C4-2B (cell line): ENCODE data around the gene HFE.

Experiments
- H3K27ac ChIP-seq: fragments of 450-650 bp; 2 replicates; pipeline ENCODE4 v1.5.1; 2017
- ZFX ChIP-seq: fragments of 450-650 bp; IDR thresholded peaks from 2 replicates; pipeline ENCODE4 v1.6.1; 2017
- TF ChIP-seq, protein P1 (sequence below): fragments of 450-650 bp; conservative IDR thresholded peaks from 2 replicates; pipeline ENCODE4 v1.5.1; 2017; ENCODE audit warnings: mild to moderate bottlenecking

HFE gene

DNA sequence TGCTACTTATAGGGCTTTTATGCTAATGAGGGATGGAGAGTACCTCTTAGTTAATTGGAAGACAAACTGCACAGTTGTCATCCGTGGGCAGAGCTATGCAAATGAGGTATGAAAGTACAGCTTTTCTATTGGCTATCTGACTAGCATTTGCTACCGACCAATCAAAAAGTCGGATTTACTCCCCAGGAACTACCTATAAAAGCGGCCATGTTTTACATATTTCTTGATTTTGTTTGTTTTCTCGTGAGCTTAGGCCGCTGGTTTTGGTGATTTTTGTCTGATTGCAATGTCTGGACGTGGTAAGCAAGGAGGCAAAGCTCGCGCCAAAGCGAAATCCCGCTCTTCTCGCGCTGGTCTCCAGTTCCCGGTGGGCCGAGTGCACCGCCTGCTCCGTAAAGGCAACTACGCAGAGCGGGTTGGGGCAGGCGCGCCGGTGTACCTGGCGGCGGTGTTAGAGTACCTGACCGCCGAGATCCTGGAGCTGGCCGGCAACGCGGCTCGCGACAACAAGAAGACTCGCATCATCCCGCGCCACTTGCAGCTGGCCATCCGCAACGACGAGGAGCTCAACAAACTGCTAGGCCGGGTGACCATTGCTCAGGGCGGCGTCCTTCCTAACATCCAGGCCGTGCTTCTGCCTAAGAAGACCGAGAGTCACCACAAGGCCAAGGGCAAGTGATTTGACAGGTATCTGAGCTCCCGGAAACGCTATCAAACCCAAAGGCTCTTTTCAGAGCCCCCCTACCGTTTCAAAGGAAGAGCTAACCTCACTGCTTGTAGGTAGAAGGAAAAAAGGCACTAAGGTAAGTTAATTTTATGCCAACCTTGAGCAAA is 36.9 kb downstream of the HFE start:
- H3K27ac ChIP-seq: peak overlapping the region; percentile 100
- TF ChIP-seq ZFX: peak; percentile 58
- TF ChIP-seq, protein P1, sequence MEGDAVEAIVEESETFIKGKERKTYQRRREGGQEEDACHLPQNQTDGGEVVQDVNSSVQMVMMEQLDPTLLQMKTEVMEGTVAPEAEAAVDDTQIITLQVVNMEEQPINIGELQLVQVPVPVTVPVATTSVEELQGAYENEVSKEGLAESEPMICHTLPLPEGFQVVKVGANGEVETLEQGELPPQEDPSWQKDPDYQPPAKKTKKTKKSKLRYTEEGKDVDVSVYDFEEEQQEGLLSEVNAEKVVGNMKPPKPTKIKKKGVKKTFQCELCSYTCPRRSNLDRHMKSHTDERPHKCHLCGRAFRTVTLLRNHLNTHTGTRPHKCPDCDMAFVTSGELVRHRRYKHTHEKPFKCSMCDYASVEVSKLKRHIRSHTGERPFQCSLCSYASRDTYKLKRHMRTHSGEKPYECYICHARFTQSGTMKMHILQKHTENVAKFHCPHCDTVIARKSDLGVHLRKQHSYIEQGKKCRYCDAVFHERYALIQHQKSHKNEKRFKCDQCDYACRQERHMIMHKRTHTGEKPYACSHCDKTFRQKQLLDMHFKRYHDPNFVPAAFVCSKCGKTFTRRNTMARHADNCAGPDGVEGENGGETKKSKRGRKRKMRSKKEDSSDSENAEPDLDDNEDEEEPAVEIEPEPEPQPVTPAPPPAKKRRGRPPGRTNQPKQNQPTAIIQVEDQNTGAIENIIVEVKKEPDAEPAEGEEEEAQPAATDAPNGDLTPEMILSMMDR: no peak

DNA sequence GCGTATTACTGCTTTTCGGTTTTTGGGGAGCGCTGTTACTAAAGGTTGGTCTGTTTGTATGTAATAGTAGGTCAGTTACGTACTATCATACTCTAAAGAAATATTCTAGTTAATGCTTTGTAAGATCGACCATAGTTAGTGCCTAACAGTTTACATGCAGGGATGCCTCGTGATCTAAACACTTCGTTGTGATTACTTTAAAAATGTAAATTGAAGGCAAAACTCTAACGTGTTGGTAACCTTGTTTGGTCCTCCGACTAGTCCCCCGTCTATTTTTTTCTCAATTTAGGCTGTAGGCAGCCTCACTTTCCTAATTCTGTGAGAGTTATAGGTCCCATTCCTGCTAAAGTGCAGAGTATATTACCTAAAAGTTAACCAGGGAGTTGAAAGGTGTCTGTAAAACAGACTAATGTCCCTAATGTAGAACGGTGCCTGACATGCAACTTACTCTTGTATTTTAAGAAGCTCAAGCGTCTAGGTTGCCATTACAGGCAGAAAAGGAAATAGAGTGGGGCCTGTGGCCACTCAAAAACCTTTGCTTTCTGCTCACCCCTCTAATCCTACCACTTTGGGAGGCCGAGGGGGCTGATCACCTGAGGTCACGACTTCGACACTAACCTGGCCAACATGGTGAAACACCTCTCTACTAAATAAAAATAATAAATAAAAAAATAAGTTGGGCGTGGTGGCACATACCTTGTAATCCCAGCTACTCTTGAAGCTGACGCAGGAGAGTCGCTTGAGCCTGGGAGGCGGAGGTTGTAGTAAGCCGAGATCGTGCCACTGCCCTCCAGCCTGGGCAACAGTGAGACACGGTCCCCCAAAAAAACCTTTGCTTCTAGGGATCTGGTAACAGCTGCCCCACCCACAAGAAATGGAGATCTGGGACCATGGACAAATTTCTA is 37.8 kb downstream of the HFE start:
- TF ChIP-seq, protein P1: no peak
- no peak for TF ChIP-seq ZFX
- H3K27ac ChIP-seq: peak overlapping the region; percentile 100

DNA sequence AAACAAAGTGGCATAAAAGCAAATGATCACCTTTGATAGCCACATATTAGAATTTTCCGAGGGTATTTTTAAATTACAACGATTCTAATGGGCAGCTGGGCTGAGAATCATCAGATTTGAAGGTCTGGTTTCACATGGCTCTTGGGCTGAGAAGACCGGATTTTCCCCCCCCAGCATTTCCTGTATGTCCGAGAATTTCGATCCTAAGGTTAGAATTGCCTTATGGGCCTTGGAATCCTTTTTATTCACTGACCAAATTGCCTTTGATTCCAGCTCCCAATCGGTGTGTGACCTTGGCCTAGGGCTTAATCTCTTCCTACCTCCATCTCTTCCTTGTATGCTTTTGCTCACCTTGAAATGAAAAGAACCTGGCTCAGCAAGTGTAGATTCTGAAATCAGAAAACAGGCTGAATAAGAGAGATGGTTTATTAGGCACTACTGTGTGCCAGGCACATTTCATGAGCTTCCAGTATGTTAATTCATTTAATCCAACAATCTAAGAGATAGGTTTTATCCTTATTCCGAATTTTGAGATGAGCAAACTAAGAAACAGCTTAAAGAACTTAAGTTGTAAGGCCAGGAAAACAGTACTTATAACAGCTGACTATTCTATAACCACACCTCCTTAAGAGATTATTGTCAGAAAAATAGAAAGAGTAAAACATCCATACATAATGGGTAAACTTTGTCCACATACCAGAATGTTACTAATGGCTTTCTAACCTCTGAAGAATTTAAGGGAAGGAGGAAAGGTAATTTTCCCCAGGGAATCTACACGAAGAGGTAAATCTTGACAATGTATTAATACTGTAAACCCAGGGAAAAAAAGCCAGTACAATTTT is 39.4 kb downstream of the HFE start:
- H3K27ac ChIP-seq: peak overlapping the region; percentile 100
- TF ChIP-seq ZFX: no peak
- TF ChIP-seq, protein P1: no peak

DNA sequence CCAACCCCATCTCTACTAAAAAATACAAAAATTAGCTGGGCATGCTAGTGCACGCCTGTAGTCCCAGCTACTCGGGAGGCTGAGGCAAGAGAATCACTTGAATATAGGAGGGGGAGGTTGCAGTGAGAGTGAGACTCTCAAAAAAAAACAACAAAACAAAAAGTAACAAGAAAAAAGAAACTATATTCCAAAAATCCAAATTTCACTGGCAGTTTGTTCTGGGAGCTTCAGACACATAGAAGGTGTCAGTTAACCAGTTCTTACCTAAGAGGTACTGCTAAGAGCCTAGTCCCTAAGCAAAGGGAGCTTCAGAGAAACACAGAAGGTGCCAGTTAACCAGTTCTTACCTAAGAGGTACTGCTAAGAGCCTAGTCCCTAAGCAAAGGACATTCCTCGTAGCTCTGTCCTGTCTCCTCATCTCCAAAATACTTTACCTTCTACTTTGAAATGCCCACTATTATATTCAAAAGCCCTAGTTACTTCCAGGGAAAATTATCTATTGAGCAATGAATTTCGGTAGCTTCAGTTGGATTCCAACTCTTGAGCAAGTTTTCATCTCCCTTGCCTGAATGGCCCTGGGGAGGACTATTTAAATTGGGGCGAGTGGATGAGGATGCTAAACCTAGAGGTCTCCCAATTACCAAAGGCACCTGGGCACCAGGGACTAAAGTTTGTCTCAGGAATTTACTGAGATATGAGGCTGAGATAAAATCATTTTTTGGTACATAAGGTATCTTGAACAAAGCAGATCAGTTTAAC is 41.0 kb downstream of the HFE start:
- TF ChIP-seq, protein P1: no peak
- TF ChIP-seq ZFX: no peak
- peak overlapping the region; percentile 21; the same call in 1 of the 2 replicates for H3K27ac ChIP-seq

DNA sequence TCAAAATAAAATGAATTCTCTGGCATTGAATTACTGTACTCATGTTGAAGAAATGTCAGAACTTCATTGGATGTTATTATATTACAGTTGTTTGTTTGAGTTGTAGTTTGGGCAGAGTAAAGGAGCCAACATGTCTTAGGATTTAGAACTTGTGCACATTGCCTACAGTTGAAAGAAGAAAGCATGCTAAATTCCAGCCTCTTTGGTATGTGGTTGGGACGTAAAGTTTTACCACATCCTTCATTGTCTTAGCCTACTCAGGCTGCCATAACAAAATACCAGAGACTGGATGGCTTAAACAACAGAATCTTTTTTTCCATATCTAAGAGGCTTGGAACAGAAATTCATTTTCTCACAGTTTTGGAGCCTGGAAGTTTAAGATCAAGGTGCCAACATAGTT is 42.4 kb downstream of the HFE start:
- no peak overlapping the region for H3K27ac ChIP-seq
- no peak for TF ChIP-seq ZFX
- TF ChIP-seq, protein P1: no peak

DNA sequence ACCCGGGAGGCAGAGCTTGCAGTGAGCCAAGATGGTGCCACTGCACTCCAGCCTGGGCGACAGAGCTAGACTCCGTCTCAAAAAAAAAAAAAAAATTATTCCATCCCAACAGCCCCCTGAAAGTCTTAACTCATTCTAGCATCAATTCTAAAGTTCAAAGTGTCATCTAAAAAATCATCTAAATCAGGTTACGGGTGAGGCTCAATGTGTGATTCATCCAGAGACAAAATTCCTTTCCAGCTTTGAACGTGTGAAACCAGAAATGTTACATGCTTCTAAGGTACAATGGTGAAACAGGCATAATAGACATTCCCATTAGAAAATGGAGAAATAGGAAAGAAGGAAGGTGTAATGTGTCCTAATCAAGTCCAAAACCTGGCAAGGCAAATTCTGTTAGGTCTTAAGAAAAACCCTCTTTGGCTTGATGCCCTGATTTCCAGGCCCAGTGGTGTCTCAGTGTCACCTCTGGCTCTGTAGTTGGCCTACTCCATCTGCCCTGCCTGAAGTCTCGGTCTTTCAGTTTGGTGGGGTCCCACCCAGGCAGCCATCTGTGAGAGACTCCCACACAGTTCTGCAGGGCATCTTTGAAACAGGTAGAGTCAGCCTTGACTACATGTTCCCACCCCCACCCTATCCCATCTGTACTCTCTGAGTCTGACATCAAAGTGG is 43.5 kb downstream of the HFE start:
- TF ChIP-seq, protein P1: no peak
- TF ChIP-seq ZFX: no peak
- peak overlapping the region; percentile 49 for H3K27ac ChIP-seq
